Measurements from ENCODE around the gene PTPRN2. TPM values are rescaled to one million over a fixed set of nuclear protein-coding genes. Genes with fewer than 3 reads are reported as not detected.

PTPRN2 gene
- total and polyA plus RNA-seq, 2 donors from 2014 or later: 4.8 to 6.2 TPM

DNA sequence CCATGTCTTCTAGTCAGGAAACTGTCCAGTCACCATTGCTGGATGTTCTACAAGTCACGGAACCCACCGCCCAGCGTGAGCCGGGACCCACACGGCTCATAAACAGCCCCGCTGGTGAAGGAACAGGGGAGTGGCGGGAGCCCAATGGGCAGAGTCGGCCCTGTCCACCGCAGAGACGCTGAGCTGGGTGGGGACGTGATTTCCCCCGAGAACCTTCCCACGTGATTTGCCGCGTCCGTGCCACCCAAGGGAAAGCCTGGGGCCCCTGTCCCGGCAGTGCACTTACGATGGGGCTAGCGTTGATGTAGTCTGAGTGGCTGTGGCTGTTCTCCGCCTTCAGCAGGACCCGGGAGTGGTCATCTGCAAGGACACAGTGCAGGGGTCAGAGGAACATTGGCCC, 983.9 kb downstream of the PTPRN2 start:
- TF ChIP-seq, protein P1, sequence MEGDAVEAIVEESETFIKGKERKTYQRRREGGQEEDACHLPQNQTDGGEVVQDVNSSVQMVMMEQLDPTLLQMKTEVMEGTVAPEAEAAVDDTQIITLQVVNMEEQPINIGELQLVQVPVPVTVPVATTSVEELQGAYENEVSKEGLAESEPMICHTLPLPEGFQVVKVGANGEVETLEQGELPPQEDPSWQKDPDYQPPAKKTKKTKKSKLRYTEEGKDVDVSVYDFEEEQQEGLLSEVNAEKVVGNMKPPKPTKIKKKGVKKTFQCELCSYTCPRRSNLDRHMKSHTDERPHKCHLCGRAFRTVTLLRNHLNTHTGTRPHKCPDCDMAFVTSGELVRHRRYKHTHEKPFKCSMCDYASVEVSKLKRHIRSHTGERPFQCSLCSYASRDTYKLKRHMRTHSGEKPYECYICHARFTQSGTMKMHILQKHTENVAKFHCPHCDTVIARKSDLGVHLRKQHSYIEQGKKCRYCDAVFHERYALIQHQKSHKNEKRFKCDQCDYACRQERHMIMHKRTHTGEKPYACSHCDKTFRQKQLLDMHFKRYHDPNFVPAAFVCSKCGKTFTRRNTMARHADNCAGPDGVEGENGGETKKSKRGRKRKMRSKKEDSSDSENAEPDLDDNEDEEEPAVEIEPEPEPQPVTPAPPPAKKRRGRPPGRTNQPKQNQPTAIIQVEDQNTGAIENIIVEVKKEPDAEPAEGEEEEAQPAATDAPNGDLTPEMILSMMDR (IDR thresholded peaks at IDR 0.05; ENCODE audit: borderline replicate concordance, extremely low read depth, insufficient read depth): no peak
- Histone ChIP-seq H3K27me3 (ENCODE audit: control insufficient read depth, insufficient read depth, low read length) (no peaks in the 10 kb centered on the region), H3K4me1 (ENCODE audit: control insufficient read depth in 2 of 3, insufficient read depth in 2 of 3, low read depth in 1 of 3, low read length in 3 of 3) (no peaks in the 10 kb centered on the region), H3K36me3 (ENCODE audit: control insufficient read depth in 2 of 3, insufficient read depth in 3 of 3, low read length in 3 of 3) (no peaks in the 10 kb centered on the region), H3K9ac (ENCODE audit: low read length in 3 of 3) (no peak overlapping the region), H3K4me3 (ENCODE audit: low read length in 3 of 3) (no peak overlapping the region), H3K9me3 (ENCODE audit: control insufficient read depth in 2 of 3, insufficient read depth in 1 of 3, low read length in 3 of 3) (no peaks in the 10 kb centered on the region), H3K27ac (ENCODE audit: low read depth in 2 of 2, low read length in 2 of 2) (no peak overlapping the region)
- DNase-seq (no peak), FAIRE-seq (no peak)
- intact Hi-C loops (cut with DNase I): no loop called here

DNA sequence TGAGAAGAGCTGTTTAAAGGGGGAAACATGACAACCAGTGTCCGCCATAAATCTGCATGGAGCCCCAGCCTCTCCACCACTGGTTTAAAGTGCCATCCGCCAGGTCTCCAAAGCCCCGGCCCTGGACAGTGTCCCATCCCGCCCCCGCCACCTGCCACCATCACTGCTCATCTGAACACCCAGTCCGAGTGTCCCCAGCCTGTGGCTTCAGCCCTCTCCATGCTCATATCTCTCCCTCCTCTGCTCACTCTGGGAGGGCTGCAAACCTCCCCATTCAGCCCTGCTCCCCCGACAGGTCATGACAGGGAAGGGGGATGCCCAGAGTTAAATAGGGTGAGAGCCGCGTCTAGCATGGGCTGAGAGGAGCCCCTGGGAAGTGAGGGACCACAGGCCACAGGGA, 984.6 kb downstream of the PTPRN2 start:
- intact Hi-C loops (cut with DNase I): no loop called here
- TF ChIP-seq, protein P1 (IDR thresholded peaks at IDR 0.05; ENCODE audit: borderline replicate concordance, extremely low read depth, insufficient read depth): no peak
- DNase-seq: no peak

DNA sequence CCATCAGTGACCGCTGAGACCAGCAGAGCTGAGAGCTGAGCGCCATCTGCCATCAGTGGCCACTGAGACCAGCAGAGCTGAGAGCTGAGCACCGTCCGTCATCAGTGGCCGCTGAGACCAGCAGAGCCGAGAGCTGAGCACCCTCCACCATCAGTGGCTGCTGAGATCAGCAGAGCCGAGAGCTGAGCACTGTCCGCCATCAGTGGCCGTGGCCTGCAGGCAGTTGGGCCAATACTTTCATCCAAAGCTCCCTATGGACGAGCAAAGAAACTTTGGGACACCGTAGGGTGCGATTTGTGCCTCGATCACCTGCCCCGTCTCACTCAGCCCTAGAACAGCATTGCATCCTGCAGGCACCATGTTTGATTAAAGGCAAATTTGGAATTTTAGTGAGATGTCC, 985.0 kb downstream of the PTPRN2 start:
- Histone ChIP-seq H3K27me3 (ENCODE audit: control insufficient read depth, insufficient read depth, low read length) (no peaks in the 10 kb centered on the region), H3K27ac (ENCODE audit: low read depth in 2 of 2, low read length in 2 of 2) (no peak overlapping the region), H3K4me1 (ENCODE audit: control insufficient read depth in 2 of 3, insufficient read depth in 2 of 3, low read depth in 1 of 3, low read length in 3 of 3) (no peaks in the 10 kb centered on the region), H3K9me3 (ENCODE audit: control insufficient read depth in 2 of 3, insufficient read depth in 1 of 3, low read length in 3 of 3) (no peaks in the 10 kb centered on the region), H3K36me3 (ENCODE audit: control insufficient read depth in 2 of 3, insufficient read depth in 3 of 3, low read length in 3 of 3) (no peaks in the 10 kb centered on the region), H3K4me3 (ENCODE audit: low read length in 3 of 3) (no peak overlapping the region), H3K9ac (ENCODE audit: low read length in 3 of 3) (no peak overlapping the region)
- TF ChIP-seq, protein P1 (IDR thresholded peaks at IDR 0.05; ENCODE audit: borderline replicate concordance, extremely low read depth, insufficient read depth): no peak
- FAIRE-seq (no peak), DNase-seq (no peak)
- intact Hi-C loops (cut with DNase I): no loop called here

More for the DNA sequence above, 984.6 kb downstream of the PTPRN2 start:
- H3K27me3 ChIP-seq (ENCODE audit: control insufficient read depth, insufficient read depth, low read length): no peaks in the 10 kb centered on the region
- no peaks in the 10 kb centered on the region for H3K36me3 ChIP-seq (ENCODE audit: control insufficient read depth in 2 of 3, insufficient read depth in 3 of 3, low read length in 3 of 3)
- no peaks in the 10 kb centered on the region for H3K4me1 ChIP-seq (ENCODE audit: control insufficient read depth in 2 of 3, insufficient read depth in 2 of 3, low read depth in 1 of 3, low read length in 3 of 3)
- no peak overlapping the region for H3K27ac ChIP-seq (ENCODE audit: low read depth in 2 of 2, low read length in 2 of 2)
- no peak overlapping the region for H3K4me3 ChIP-seq (ENCODE audit: low read length in 3 of 3)
- no peak for FAIRE-seq
- no peak overlapping the region for H3K9ac ChIP-seq (ENCODE audit: low read length in 3 of 3)
- H3K9me3 ChIP-seq (ENCODE audit: control insufficient read depth in 2 of 3, insufficient read depth in 1 of 3, low read length in 3 of 3): no peaks in the 10 kb centered on the region

DNA sequence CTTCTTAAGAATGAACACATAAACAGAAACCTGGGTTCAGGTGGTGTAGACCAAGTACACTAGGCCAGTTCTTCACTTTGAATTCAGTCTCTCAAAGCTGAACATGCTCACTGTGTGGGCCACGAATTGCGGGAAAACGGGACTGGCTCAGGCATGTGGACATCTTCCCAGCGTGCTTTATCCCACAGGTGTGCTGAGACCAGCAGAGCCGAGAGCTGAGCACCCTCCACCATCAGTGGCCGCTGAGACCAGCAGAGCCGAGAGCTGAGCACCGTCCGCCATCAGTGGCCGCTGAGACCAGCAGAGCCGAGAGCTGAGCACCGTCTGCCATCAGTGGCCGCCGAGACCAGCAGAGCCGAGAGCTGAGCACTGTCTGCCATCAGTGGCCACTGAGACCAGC, 985.5 kb downstream of the PTPRN2 start:
- no peaks in the 10 kb centered on the region for H3K27me3 ChIP-seq (ENCODE audit: control insufficient read depth, insufficient read depth, low read length)
- no peaks in the 10 kb centered on the region for H3K9me3 ChIP-seq (ENCODE audit: control insufficient read depth in 2 of 3, insufficient read depth in 1 of 3, low read length in 3 of 3)
- TF ChIP-seq, protein P1 (IDR thresholded peaks at IDR 0.05; ENCODE audit: borderline replicate concordance, extremely low read depth, insufficient read depth): no peak
- H3K9ac ChIP-seq (ENCODE audit: low read length in 3 of 3): no peak overlapping the region
- no peak for DNase-seq
- intact Hi-C loops (cut with DNase I): no loop called here
- no peaks in the 10 kb centered on the region for H3K36me3 ChIP-seq (ENCODE audit: control insufficient read depth in 2 of 3, insufficient read depth in 3 of 3, low read length in 3 of 3)
- H3K27ac ChIP-seq (ENCODE audit: low read depth in 2 of 2, low read length in 2 of 2): no peak overlapping the region
- no peak overlapping the region for H3K4me3 ChIP-seq (ENCODE audit: low read length in 3 of 3)
- no peak for FAIRE-seq
- H3K4me1 ChIP-seq (ENCODE audit: control insufficient read depth in 2 of 3, insufficient read depth in 2 of 3, low read depth in 1 of 3, low read length in 3 of 3): no peaks in the 10 kb centered on the region

Measured in kidney (tissue), 14 donors.